GM19328 (cell line): ENCODE results near the gene SSX7.
"Not testable (repeated sequence)": the region's sequence is repeated elsewhere in the genome, so short reads cannot be mapped to it uniquely, and the experiment has no call there.

ENCODE experiments used
- ATAC-seq: cut with Tn5 transposase; IDR thresholded peaks from one replicate; pipeline ENCODE4 v1.9.1; 2021; ENCODE audit warnings: mild to moderate bottlenecking, moderate library complexity; ENCODE audit not compliant: unreplicated experiment

SSX7 gene

DNA sequence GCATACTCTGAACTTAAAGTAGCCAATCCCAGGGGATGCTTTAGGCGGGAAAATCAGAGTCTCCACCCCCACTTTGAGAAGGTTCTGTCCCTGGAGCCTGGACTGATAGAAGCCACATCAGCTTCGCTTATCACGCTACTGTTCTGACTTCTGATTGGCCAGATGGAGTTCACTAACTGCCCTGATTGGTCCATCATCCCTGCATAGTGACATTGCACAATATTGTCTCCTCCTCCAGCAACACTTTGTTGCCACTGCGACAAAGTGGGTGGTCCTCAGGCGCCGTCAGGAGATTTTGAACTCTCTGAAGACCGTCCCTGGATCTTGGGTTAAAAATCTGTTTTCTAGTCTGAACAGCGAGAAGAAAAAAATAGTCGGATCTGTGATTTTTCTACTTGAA, at the start of gene SSX7:
Gene SSX7 (minus strand): TSS at position 101 of the 400 bp plus-strand sequence. CDS start 1,428 bp downstream, outside the sequence.
- ATAC-seq = not testable (repeated sequence)

- not testable (repeated sequence) for ATAC-seq
Observed at GRCh38 chrX:52692034-52692433, 37.3 kb upstream of the SSX7 start.

DNA sequence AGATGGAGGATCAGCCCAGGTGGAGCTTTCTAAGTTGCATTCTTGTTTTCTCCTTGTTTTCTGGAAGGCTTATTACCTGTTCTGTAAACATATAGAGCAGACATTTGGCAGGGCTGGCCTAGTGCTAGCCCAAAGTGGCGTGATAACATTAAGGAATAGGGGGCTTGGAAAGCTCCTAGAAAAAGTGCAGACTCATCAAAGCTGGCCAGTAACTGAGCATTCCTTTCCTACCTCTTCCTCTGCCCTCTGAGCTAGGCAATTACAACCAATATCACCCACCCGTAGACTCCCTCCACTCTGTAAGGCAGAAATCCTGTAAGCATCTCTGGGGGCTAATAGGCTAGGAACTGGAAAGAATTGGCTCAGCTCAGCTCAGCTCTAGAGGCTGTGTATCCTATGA, 7.5 kb upstream of the SSX7 start:
- ATAC-seq = not testable (repeated sequence)

GRCh38 chrX:52655475-52655874, 775 bp upstream of the SSX7 start:
- ATAC-seq = not testable (repeated sequence)

DNA sequence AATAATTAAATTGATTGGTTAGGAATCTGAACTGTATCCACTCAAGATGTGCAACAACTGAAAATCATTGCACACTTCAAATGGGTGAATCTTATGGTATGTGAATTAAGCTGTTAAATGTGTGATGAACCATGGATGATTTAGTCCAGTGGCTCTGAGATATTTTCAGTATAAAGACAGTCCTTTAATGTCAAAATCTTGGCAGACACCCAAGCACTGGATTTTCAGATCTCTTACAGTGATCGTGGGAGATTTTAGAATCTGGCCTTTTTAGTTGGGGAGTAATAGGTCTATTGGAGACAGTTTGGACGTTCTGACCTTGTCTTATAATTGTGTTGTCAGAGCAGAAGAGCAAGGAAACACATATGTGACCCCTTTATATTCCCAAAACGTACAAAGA, 4.0 kb downstream of the SSX7 start:
- ATAC-seq = not testable (repeated sequence)

- ATAC-seq = not testable (repeated sequence)
Observed at GRCh38 chrX:52648956-52649355, 5.7 kb downstream of the SSX7 start.

- ATAC-seq = not testable (repeated sequence)
Observed at GRCh38 chrX:52628483-52628882, 26.2 kb downstream of the SSX7 start.

DNA sequence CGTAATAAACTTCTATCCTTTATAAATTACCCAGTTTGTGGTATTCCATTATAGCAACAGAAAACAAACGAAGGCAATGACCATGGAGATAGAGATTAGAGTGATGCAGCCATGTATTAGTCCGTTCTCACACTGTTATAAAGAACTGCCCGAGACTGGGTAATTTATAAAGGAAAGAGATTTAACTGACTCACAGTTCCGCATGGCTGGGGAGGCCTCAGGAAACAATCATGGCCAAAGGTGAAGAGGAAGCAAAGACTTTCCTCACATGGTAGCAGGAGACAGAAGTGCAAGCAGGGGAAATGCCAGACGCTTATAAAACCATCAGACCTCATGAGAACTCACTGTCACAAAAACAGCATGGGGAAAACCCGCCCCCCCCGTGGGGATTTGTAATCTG, 34.0 kb downstream of the SSX7 start:
- ATAC-seq = not testable (repeated sequence)

GRCh38 chrX:52608961-52609360, 45.7 kb downstream of the SSX7 start:
- ATAC-seq = no peak

DNA sequence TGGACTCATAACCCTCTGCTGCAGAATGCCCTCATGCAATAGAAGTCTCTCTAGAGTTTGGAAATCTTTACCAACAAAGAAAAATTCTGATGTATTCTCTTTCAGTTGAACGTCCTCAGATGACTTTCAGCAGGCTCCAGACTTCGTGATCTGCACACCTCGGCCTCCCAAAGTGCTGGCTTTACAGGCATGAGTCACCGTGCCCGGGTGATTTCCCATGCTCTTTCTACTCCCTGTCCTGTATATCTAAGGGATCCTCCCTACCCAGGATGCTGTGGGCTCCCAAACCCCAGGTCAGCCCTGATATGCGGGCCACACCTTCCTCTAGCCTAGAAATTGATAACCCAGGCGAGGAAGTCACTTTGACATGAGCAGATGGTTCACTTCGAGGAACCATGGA, 51.5 kb downstream of the SSX7 start:
- ATAC-seq = not testable (repeated sequence)

- no peak for ATAC-seq
Observed at GRCh38 chrX:52598886-52599285, 55.8 kb downstream of the SSX7 start.

- ATAC-seq = no peak
Observed at GRCh38 chrX:52594658-52595057, 60.0 kb downstream of the SSX7 start.
